OCI-LY3 (cell line): ENCODE data around the gene BAIAP3.

Source experiments
- H2AFZ ChIP-seq: fragments of 200-600, 300-600 bp; shearing (Covaris generic); 2 replicates; pipeline ENCODE4 v1.6.0; 2014; ENCODE audit warnings: antibody characterized with exemption, low read depth, low read length
- H3K27ac ChIP-seq: fragments of 200-600, 300-600 bp; sonication (generic); 2 replicates; pipeline ENCODE4 v1.5.1; 2014; ENCODE audit warnings: mild to moderate bottlenecking, low read length, moderate library complexity, mixed read lengths
- H3K27me3 ChIP-seq: fragments of 200-600, 300-600 bp; sonication (generic); 2 replicates; pipeline ENCODE4 v1.6.1; 2014; ENCODE audit warnings: low read depth, low read length, mixed read lengths
- H3K36me3 ChIP-seq: fragments of 200-600, 300-600 bp; sonication (generic); replicated peaks from 2 replicates; pipeline ENCODE3; 2014; ENCODE audit warnings: low read depth, low read length, mixed read lengths
- H3K4me1 ChIP-seq: fragments of 300-600, 200-600 bp; sonication (generic); 2 replicates; pipeline ENCODE4 v1.6.1; 2014; ENCODE audit warnings: low read length, mixed read lengths
- H3K4me2 ChIP-seq: fragments of 200-600, 300-600 bp; sonication (generic); 2 replicates; pipeline ENCODE4 v1.6.1; 2014; ENCODE audit warnings: low read length, mixed read lengths
- H3K4me3 ChIP-seq: fragments of 300-600, 200-600 bp; sonication (generic); 2 replicates; pipeline ENCODE4 v1.5.1; 2014; ENCODE audit warnings: antibody characterized with exemption, mild to moderate bottlenecking, low read length, moderate library complexity
- H3K79me2 ChIP-seq: fragments of 300-600, 200-600 bp; shearing (Covaris generic); 2 replicates; pipeline ENCODE4 v1.6.1; 2014; ENCODE audit warnings: mild to moderate bottlenecking, low read length, mixed read lengths
- H3K9ac ChIP-seq: fragments of 300-600, 200-600 bp; shearing (Covaris generic); 2 replicates; pipeline ENCODE4 v1.6.0; 2014; ENCODE audit warnings: mild to moderate bottlenecking, low read length, moderate library complexity
- H3K9me3 ChIP-seq: fragments of 200-600, 300-600 bp; shearing (Covaris generic); 2 replicates; pipeline ENCODE4 v1.6.1; 2014; ENCODE audit warnings: low read length, mixed read lengths; ENCODE audit not compliant: insufficient read depth
- H4K20me1 ChIP-seq: fragments of 200-600, 300-600 bp; sonication (generic); 2 replicates; pipeline ENCODE4 v1.6.1; 2016; ENCODE audit warnings: low read length, mixed read lengths; ENCODE audit not compliant: insufficient read depth
- EZH2phosphoT487 ChIP-seq: fragments of 200-600 bp; shearing (Covaris generic); IDR thresholded peaks from 2 replicates; pipeline ENCODE4 v1.6.1; 2018; ENCODE audit warnings: antibody characterized with exemption, mixed run types, low read depth
- TF ChIP-seq, protein P1 (sequence below): fragments of 200-600, 300-600 bp; sonication (generic); IDR thresholded peaks from 2 replicates; pipeline ENCODE4 v1.5.1; 2014; ENCODE audit warnings: antibody characterized with exemption, low read length, low read depth

Gene BAIAP3

GRCh38 chr16:1364510-1364909 is 31.1 kb downstream of the BAIAP3 start:
- peaks cover 34% of the 10 kb centered on the region for H3K36me3 ChIP-seq
- no peaks in the 10 kb centered on the region; the same call in 1 of the 2 replicates for H4K20me1 ChIP-seq
- no peak overlapping the region for H3K4me3 ChIP-seq
- no peak overlapping the region for H2AFZ ChIP-seq
- no peaks in the 10 kb centered on the region for H3K9me3 ChIP-seq
- no peak for TF ChIP-seq EZH2phosphoT487
- TF ChIP-seq, protein P1, sequence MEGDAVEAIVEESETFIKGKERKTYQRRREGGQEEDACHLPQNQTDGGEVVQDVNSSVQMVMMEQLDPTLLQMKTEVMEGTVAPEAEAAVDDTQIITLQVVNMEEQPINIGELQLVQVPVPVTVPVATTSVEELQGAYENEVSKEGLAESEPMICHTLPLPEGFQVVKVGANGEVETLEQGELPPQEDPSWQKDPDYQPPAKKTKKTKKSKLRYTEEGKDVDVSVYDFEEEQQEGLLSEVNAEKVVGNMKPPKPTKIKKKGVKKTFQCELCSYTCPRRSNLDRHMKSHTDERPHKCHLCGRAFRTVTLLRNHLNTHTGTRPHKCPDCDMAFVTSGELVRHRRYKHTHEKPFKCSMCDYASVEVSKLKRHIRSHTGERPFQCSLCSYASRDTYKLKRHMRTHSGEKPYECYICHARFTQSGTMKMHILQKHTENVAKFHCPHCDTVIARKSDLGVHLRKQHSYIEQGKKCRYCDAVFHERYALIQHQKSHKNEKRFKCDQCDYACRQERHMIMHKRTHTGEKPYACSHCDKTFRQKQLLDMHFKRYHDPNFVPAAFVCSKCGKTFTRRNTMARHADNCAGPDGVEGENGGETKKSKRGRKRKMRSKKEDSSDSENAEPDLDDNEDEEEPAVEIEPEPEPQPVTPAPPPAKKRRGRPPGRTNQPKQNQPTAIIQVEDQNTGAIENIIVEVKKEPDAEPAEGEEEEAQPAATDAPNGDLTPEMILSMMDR, result no peak
- H3K27me3 ChIP-seq, result no peaks in the 10 kb centered on the region
- H3K4me1 ChIP-seq, result no peaks in the 10 kb centered on the region
- no peak overlapping the region for H3K27ac ChIP-seq
- peaks cover 38% of the 10 kb centered on the region for H3K79me2 ChIP-seq
- no peak overlapping the region for H3K9ac ChIP-seq
- H3K4me2 ChIP-seq, result no peak overlapping the region

- Histone ChIP-seq H3K4me2 (no peak overlapping the region), H3K79me2 (peaks cover 25% of the 10 kb centered on the region), H3K9ac (no peak overlapping the region), H3K4me3 (no peak overlapping the region), H3K27me3 (no peaks in the 10 kb centered on the region), H2AFZ (no peak overlapping the region), H3K27ac (no peak overlapping the region), H3K36me3 (peaks cover 37% of the 10 kb centered on the region), H3K4me1 (no peaks in the 10 kb centered on the region), H3K9me3 (no peaks in the 10 kb centered on the region), H4K20me1 (no peaks in the 10 kb centered on the region; the same call in 1 of the 2 replicates)
- TF ChIP-seq, protein P1, result no peak
- no peak for TF ChIP-seq EZH2phosphoT487
These were observed 32.7 kb downstream of the BAIAP3 start for GRCh38 chr16:1366060-1366711.

DNA sequence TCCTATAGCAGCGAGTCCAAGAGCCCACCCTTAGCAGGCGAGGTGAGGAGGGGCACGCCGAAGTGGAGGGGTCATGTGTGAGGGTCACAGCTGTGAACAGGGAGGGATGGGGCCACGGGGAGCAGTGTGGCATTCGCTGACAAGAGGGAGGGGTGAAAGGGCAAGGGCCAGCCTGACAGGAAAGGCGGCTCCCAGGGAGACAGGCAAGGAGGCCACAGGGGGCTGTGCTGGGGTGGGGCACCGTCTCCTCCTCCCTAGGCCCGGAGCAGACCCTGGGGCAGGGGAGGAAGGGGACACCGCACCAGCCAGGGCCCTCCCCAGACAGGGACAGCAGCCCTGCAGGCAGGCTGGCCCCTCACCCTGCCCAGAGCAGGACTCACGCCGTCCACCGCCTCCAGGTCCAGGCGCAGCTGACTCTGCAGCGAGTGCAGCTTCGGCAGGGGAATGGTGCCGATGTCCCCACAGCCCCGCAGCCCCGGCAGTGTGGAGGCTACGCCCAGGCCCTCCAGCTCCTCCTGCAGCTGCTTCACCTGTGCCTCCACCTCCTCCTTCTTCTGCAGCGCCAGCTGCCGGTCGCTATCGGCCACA is 33.4 kb downstream of the BAIAP3 start:
- peaks cover 37% of the 10 kb centered on the region for H3K36me3 ChIP-seq
- H3K27ac ChIP-seq, result no peak overlapping the region
- no peak overlapping the region for H3K4me3 ChIP-seq
- no peak overlapping the region for H3K4me2 ChIP-seq
- H3K9me3 ChIP-seq, result no peaks in the 10 kb centered on the region
- no peaks in the 10 kb centered on the region for H3K4me1 ChIP-seq
- H3K79me2 ChIP-seq, result peaks cover 22% of the 10 kb centered on the region
- H3K27me3 ChIP-seq, result no peaks in the 10 kb centered on the region
- no peak overlapping the region for H3K9ac ChIP-seq
- H4K20me1 ChIP-seq, result no peaks in the 10 kb centered on the region; the same call in 1 of the 2 replicates
- no peak overlapping the region for H2AFZ ChIP-seq
- no peak for TF ChIP-seq EZH2phosphoT487
- TF ChIP-seq, protein P1, result no peak

DNA sequence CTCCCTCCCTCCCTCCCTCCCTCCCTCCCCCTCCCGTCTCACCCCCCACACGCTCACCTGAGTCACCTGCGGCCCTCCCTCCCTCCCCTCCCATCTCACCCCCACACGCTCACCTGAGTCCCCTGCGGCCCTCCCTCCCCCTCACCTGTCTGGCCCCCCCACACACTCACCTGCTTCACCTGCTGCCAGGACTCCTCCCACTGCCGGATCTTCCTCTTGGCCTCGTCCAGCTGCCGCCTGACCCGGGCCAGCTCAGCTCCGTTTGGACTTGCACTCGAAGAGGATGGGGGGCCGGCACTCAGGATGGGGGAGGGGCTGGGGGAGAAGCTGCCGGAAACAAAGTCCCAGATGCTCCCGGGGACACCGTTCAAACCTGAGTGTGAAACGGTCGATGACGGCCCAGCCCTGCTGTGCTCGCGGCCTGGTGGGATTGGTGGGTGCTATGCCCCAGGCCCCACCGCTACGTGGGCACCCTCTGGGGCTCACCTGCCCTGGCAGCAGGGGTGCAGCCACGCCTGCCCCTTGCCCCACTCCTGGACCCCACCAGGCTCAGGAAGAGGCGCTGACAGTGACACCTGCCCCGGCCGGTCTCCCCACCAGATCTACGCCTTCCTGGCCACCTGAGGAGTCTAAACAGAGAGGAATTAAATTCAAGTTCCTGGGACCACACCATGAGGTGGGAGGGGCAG is 34.2 kb downstream of the BAIAP3 start:
- TF ChIP-seq, protein P1, result no peak
- TF ChIP-seq EZH2phosphoT487, result no peak
- Histone ChIP-seq H3K79me2 (peaks cover 18% of the 10 kb centered on the region; the same call in 1 of the 2 replicates), H3K4me1 (no peaks in the 10 kb centered on the region), H4K20me1 (no peaks in the 10 kb centered on the region), H3K9ac (no peak overlapping the region), H3K36me3 (peaks cover 29% of the 10 kb centered on the region), H3K27ac (no peak overlapping the region), H3K9me3 (no peaks in the 10 kb centered on the region), H3K4me2 (no peak overlapping the region), H3K27me3 (no peaks in the 10 kb centered on the region), H2AFZ (no peak overlapping the region), H3K4me3 (no peak overlapping the region)
